Measurements from ENCODE around the gene UBXN2A.
"Not testable (repeated sequence)": the region's sequence is repeated elsewhere in the genome, so short reads cannot be mapped to it uniquely, and the experiment has no call there.

DNA sequence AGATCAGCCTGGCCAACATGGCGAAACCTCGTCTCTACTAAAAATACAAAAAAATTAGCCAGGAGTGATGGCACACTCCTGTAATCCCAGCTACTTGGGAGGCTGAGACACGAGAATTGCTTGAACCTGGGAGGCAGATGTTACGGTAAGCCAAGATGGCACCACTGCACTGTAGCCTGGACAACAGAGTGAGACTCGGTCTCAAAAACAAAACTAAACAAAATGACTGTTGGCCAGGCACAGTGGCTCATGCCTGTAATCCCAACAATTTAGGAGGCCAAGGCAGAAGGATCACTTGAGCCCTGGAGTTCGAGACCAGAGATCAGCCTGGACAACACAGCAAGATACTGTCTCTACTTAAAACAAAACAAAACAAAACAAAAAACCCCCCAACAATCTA is 102.9 kb downstream of the UBXN2A start:
- TF ChIP-seq CTCF, POLR2A (IDR thresholded peaks at IDR 0.05): not testable (repeated sequence)

Data from right lobe of liver (tissue), 4 donors.